ENCODE data around the gene SFTPA2. TPM values are rescaled to one million over a fixed set of nuclear protein-coding genes. Genes with fewer than 3 reads are reported as not detected.
"Not testable (repeated sequence)": the region's sequence is repeated elsewhere in the genome, so short reads cannot be mapped to it uniquely, and the experiment has no call there.

SFTPA2 gene
- total RNA-seq, 1 donor = not detected

- H3K4me3 ChIP-seq (ENCODE audit: low read length) = no peak overlapping the region
- no peaks in the 10 kb centered on the region for H3K27me3 ChIP-seq (ENCODE audit: insufficient read depth, low read length)
- H3K4me1 ChIP-seq (ENCODE audit: insufficient read depth, low read length) = peaks cover 9% of the 10 kb centered on the region
- no peaks in the 10 kb centered on the region for H3K9me3 ChIP-seq (ENCODE audit: low read depth, low read length)
Measured at GRCh38 chr10:79542626-79543025, 17.6 kb downstream of the SFTPA2 start.

GRCh38 chr10:79540930-79541329 lies 19.3 kb downstream of the SFTPA2 start:
- not testable (repeated sequence) for H3K4me1 ChIP-seq (ENCODE audit: insufficient read depth, low read length); H3K9me3 ChIP-seq (ENCODE audit: low read depth, low read length); H3K27me3 ChIP-seq (ENCODE audit: insufficient read depth, low read length); H3K4me3 ChIP-seq (ENCODE audit: low read length)

GRCh38 chr10:79538311-79538710 lies 21.9 kb downstream of the SFTPA2 start:
- not testable (repeated sequence) for H3K27me3 ChIP-seq (ENCODE audit: insufficient read depth, low read length); H3K4me1 ChIP-seq (ENCODE audit: insufficient read depth, low read length); H3K4me3 ChIP-seq (ENCODE audit: low read length); H3K9me3 ChIP-seq (ENCODE audit: low read depth, low read length)

GRCh38 chr10:79533903-79534175 lies 26.4 kb downstream of the SFTPA2 start:
- H3K4me1 ChIP-seq (ENCODE audit: insufficient read depth, low read length); H3K9me3 ChIP-seq (ENCODE audit: low read depth, low read length); H3K27me3 ChIP-seq (ENCODE audit: insufficient read depth, low read length); H3K4me3 ChIP-seq (ENCODE audit: low read length): not testable (repeated sequence)

GRCh38 chr10:79533142-79533902 lies 26.9 kb downstream of the SFTPA2 start:
- not testable (repeated sequence) for H3K27me3 ChIP-seq (ENCODE audit: insufficient read depth, low read length); H3K9me3 ChIP-seq (ENCODE audit: low read depth, low read length); H3K4me1 ChIP-seq (ENCODE audit: insufficient read depth, low read length); H3K4me3 ChIP-seq (ENCODE audit: low read length)

- not testable (repeated sequence) for H3K9me3 ChIP-seq (ENCODE audit: low read depth, low read length); H3K27me3 ChIP-seq (ENCODE audit: insufficient read depth, low read length); H3K4me1 ChIP-seq (ENCODE audit: insufficient read depth, low read length); H3K4me3 ChIP-seq (ENCODE audit: low read length)
Measured at GRCh38 chr10:79528261-79528660, 31.9 kb downstream of the SFTPA2 start.

GRCh38 chr10:79525049-79525710 lies 35.0 kb downstream of the SFTPA2 start:
- not testable (repeated sequence) for H3K4me3 ChIP-seq (ENCODE audit: low read length); H3K27me3 ChIP-seq (ENCODE audit: insufficient read depth, low read length); H3K9me3 ChIP-seq (ENCODE audit: low read depth, low read length); H3K4me1 ChIP-seq (ENCODE audit: insufficient read depth, low read length)

- H3K27me3 ChIP-seq (ENCODE audit: insufficient read depth, low read length); H3K9me3 ChIP-seq (ENCODE audit: low read depth, low read length); H3K4me1 ChIP-seq (ENCODE audit: insufficient read depth, low read length); H3K4me3 ChIP-seq (ENCODE audit: low read length): not testable (repeated sequence)
Measured at GRCh38 chr10:79523157-79523853, 36.9 kb downstream of the SFTPA2 start.

- not testable (repeated sequence) for H3K27me3 ChIP-seq (ENCODE audit: insufficient read depth, low read length); H3K4me3 ChIP-seq (ENCODE audit: low read length); H3K4me1 ChIP-seq (ENCODE audit: insufficient read depth, low read length); H3K9me3 ChIP-seq (ENCODE audit: low read depth, low read length)
Measured at GRCh38 chr10:79522464-79522863, 37.7 kb downstream of the SFTPA2 start.

GRCh38 chr10:79521751-79522150 lies 38.5 kb downstream of the SFTPA2 start:
- H3K4me3 ChIP-seq (ENCODE audit: low read length); H3K4me1 ChIP-seq (ENCODE audit: insufficient read depth, low read length); H3K9me3 ChIP-seq (ENCODE audit: low read depth, low read length); H3K27me3 ChIP-seq (ENCODE audit: insufficient read depth, low read length): not testable (repeated sequence)

- not testable (repeated sequence) for H3K9me3 ChIP-seq (ENCODE audit: low read depth, low read length); H3K4me1 ChIP-seq (ENCODE audit: insufficient read depth, low read length); H3K27me3 ChIP-seq (ENCODE audit: insufficient read depth, low read length); H3K4me3 ChIP-seq (ENCODE audit: low read length)
Measured at GRCh38 chr10:79517567-79517966, 42.6 kb downstream of the SFTPA2 start.

GRCh38 chr10:79516532-79517205 lies 43.5 kb downstream of the SFTPA2 start:
- H3K4me3 ChIP-seq (ENCODE audit: low read length) = not testable (repeated sequence)

GRCh38 chr10:79511891-79512583 lies 48.2 kb downstream of the SFTPA2 start, which contains the start of gene EIF5AL1:
Gene EIF5AL1, plus strand, starts transcription at chr10:79512533. Its CDS starts 117 bp downstream, at chr10:79512650.
- not testable (repeated sequence) for H3K27me3 ChIP-seq (ENCODE audit: insufficient read depth, low read length); H3K9me3 ChIP-seq (ENCODE audit: low read depth, low read length); H3K4me1 ChIP-seq (ENCODE audit: insufficient read depth, low read length); H3K4me3 ChIP-seq (ENCODE audit: low read length)

More at GRCh38 chr10:79516532-79517205, 43.5 kb downstream of the SFTPA2 start:
- not testable (repeated sequence) for H3K9me3 ChIP-seq (ENCODE audit: low read depth, low read length); H3K27me3 ChIP-seq (ENCODE audit: insufficient read depth, low read length); H3K4me1 ChIP-seq (ENCODE audit: insufficient read depth, low read length)

GRCh38 chr10:79509934-79510508 lies 50.2 kb downstream of the SFTPA2 start:
- H3K27me3 ChIP-seq (ENCODE audit: insufficient read depth, low read length); H3K4me1 ChIP-seq (ENCODE audit: insufficient read depth, low read length); H3K4me3 ChIP-seq (ENCODE audit: low read length); H3K9me3 ChIP-seq (ENCODE audit: low read depth, low read length): not testable (repeated sequence)
